ENCODE data around the gene ACAP1. TPM values are rescaled to one million over a fixed set of nuclear protein-coding genes. Genes with fewer than 3 reads are reported as not detected.
A peak's percentile ranks its signal among the peaks of the same experiment; 100 is the strongest.
"Not testable (repeated sequence)": the region's sequence is repeated elsewhere in the genome, so short reads cannot be mapped to it uniquely, and the experiment has no call there.

ACAP1 gene
- total and polyA plus RNA-seq, 9 donors = 4.7 to 12.1 (median 7.3) TPM

GRCh38 chr17:7367918-7368598, 31.7 kb downstream of the ACAP1 start:
- H3K27ac ChIP-seq (ENCODE audit: low read length) = no peak overlapping the region
- WGBS (ENCODE audit: insufficient coverage) = no CpG with 5 or more reads among the region's 13 CpGs
- peaks cover 11% of the 10 kb centered on the region for H3K27me3 ChIP-seq (ENCODE audit: control insufficient read depth, insufficient read depth, low read length)
- no peaks in the 10 kb centered on the region for H3K4me1 ChIP-seq (ENCODE audit: control insufficient read depth, insufficient read depth, low read length)
- no peaks in the 10 kb centered on the region for H3K36me3 ChIP-seq (ENCODE audit: control insufficient read depth, insufficient read depth, low read length)
- DNase-seq = no peak
- no peak overlapping the region for H3K4me3 ChIP-seq (ENCODE audit: low read length)
- H3K9me3 ChIP-seq (replicated peaks; ENCODE audit: control insufficient read depth, low read depth, low read length) = no peaks in the 10 kb centered on the region

GRCh38 chr17:7368599-7368994, 32.3 kb downstream of the ACAP1 start:
- not testable (repeated sequence) for H3K4me3 ChIP-seq (ENCODE audit: low read length); H3K9me3 ChIP-seq (replicated peaks; ENCODE audit: control insufficient read depth, low read depth, low read length); DNase-seq; H3K36me3 ChIP-seq (ENCODE audit: control insufficient read depth, insufficient read depth, low read length); H3K27ac ChIP-seq (ENCODE audit: low read length); H3K4me1 ChIP-seq (ENCODE audit: control insufficient read depth, insufficient read depth, low read length)
- WGBS (ENCODE audit: insufficient coverage) = 94% methylated on average over 4 of the region's 5 CpGs
- peaks cover 11% of the 10 kb centered on the region for H3K27me3 ChIP-seq (ENCODE audit: control insufficient read depth, insufficient read depth, low read length)

- H3K36me3 ChIP-seq (ENCODE audit: control insufficient read depth, insufficient read depth, low read length) = no peaks in the 10 kb centered on the region
- no peak overlapping the region for H3K27ac ChIP-seq (ENCODE audit: low read length)
- no peaks in the 10 kb centered on the region for H3K9me3 ChIP-seq (replicated peaks; ENCODE audit: control insufficient read depth, low read depth, low read length)
- H3K27me3 ChIP-seq (ENCODE audit: control insufficient read depth, insufficient read depth, low read length) = peaks cover 11% of the 10 kb centered on the region
- no peaks in the 10 kb centered on the region for H3K4me1 ChIP-seq (ENCODE audit: control insufficient read depth, insufficient read depth, low read length)
- H3K4me3 ChIP-seq (ENCODE audit: low read length) = no peak overlapping the region
- no peak for DNase-seq
- WGBS (ENCODE audit: insufficient coverage) = 90% methylated on average over 2 of the region's 5 CpGs
Measured at GRCh38 chr17:7369825-7370224, 33.5 kb downstream of the ACAP1 start.

- no peak overlapping the region for H3K4me3 ChIP-seq (ENCODE audit: low read length)
- no peaks in the 10 kb centered on the region for H3K9me3 ChIP-seq (replicated peaks; ENCODE audit: control insufficient read depth, low read depth, low read length)
- peaks cover 11% of the 10 kb centered on the region for H3K27me3 ChIP-seq (ENCODE audit: control insufficient read depth, insufficient read depth, low read length)
- no peaks in the 10 kb centered on the region for H3K36me3 ChIP-seq (ENCODE audit: control insufficient read depth, insufficient read depth, low read length)
- no CpG with 5 or more reads among the region's 4 CpGs for WGBS (ENCODE audit: insufficient coverage)
- no peak for DNase-seq
- H3K27ac ChIP-seq (ENCODE audit: low read length) = no peak overlapping the region
- H3K4me1 ChIP-seq (ENCODE audit: control insufficient read depth, insufficient read depth, low read length) = no peaks in the 10 kb centered on the region
Measured at GRCh38 chr17:7370853-7371252, 34.5 kb downstream of the ACAP1 start.

- WGBS (ENCODE audit: insufficient coverage) = 100% methylated on average over 1 of the region's 2 CpGs
- H3K27me3 ChIP-seq (ENCODE audit: control insufficient read depth, insufficient read depth, low read length) = peaks cover 9% of the 10 kb centered on the region
- H3K36me3 ChIP-seq (ENCODE audit: control insufficient read depth, insufficient read depth, low read length) = no peaks in the 10 kb centered on the region
- no peak overlapping the region for H3K27ac ChIP-seq (ENCODE audit: low read length)
- H3K4me3 ChIP-seq (ENCODE audit: low read length) = no peak overlapping the region
- H3K9me3 ChIP-seq (replicated peaks; ENCODE audit: control insufficient read depth, low read depth, low read length) = no peaks in the 10 kb centered on the region
- H3K4me1 ChIP-seq (ENCODE audit: control insufficient read depth, insufficient read depth, low read length) = no peaks in the 10 kb centered on the region
- no peak for DNase-seq
Measured at GRCh38 chr17:7374353-7374752, 38.0 kb downstream of the ACAP1 start.

- peaks cover 25% of the 10 kb centered on the region for H3K4me1 ChIP-seq (ENCODE audit: control insufficient read depth, insufficient read depth, low read length)
- H3K9me3 ChIP-seq (replicated peaks; ENCODE audit: control insufficient read depth, low read depth, low read length) = no peaks in the 10 kb centered on the region
- H3K27me3 ChIP-seq (ENCODE audit: control insufficient read depth, insufficient read depth, low read length) = peaks cover 49% of the 10 kb centered on the region
- no peak overlapping the region for H3K27ac ChIP-seq (ENCODE audit: low read length)
- no peaks in the 10 kb centered on the region for H3K36me3 ChIP-seq (ENCODE audit: control insufficient read depth, insufficient read depth, low read length)
- no peak for DNase-seq
- H3K4me3 ChIP-seq (ENCODE audit: low read length) = no peak overlapping the region
- WGBS (ENCODE audit: insufficient coverage) = no CpG with 5 or more reads among the region's 3 CpGs
Measured at GRCh38 chr17:7379134-7379533, 42.8 kb downstream of the ACAP1 start.

GRCh38 chr17:7380321-7380720, 44.0 kb downstream of the ACAP1 start:
- H3K4me3 ChIP-seq (ENCODE audit: low read length) = no peak overlapping the region
- peak; percentile 68 for DNase-seq
- H3K27ac ChIP-seq (ENCODE audit: low read length) = no peak overlapping the region

GRCh38 chr17:7380855-7381683, 44.7 kb downstream of the ACAP1 start, which contains the start of gene TNK1:
TSS of gene TNK1 (plus strand) at chr17:7381089. CDS start at chr17:7382927, 1,838 bp downstream.
- no peak for DNase-seq
- H3K9me3 ChIP-seq (replicated peaks; ENCODE audit: control insufficient read depth, low read depth, low read length) = no peaks in the 10 kb centered on the region
- peaks cover 57% of the 10 kb centered on the region for H3K27me3 ChIP-seq (ENCODE audit: control insufficient read depth, insufficient read depth, low read length)
- H3K4me1 ChIP-seq (ENCODE audit: control insufficient read depth, insufficient read depth, low read length) = peaks cover 29% of the 10 kb centered on the region
- H3K27ac ChIP-seq (ENCODE audit: low read length) = no peak within 1 kb of the TSS
- no peak within 1 kb of the TSS for H3K4me3 ChIP-seq (ENCODE audit: low read length)
- H3K36me3 ChIP-seq (ENCODE audit: control insufficient read depth, insufficient read depth, low read length) = no peaks in the 10 kb centered on the region
- under 1% methylated on average over 46 of the region's 52 CpGs for WGBS (ENCODE audit: insufficient coverage)

More at GRCh38 chr17:7380321-7380720, 44.0 kb downstream of the ACAP1 start:
- Histone ChIP-seq H3K4me1 (ENCODE audit: control insufficient read depth, insufficient read depth, low read length) (peaks cover 29% of the 10 kb centered on the region), H3K27me3 (ENCODE audit: control insufficient read depth, insufficient read depth, low read length) (peaks cover 57% of the 10 kb centered on the region), H3K36me3 (ENCODE audit: control insufficient read depth, insufficient read depth, low read length) (no peaks in the 10 kb centered on the region), H3K9me3 (replicated peaks; ENCODE audit: control insufficient read depth, low read depth, low read length) (no peaks in the 10 kb centered on the region)
- WGBS (ENCODE audit: insufficient coverage) = 25% methylated on average over 5 of the region's 7 CpGs

- Histone ChIP-seq H3K27ac (ENCODE audit: low read length) (no peak overlapping the region), H3K9me3 (replicated peaks; ENCODE audit: control insufficient read depth, low read depth, low read length) (no peaks in the 10 kb centered on the region), H3K27me3 (ENCODE audit: control insufficient read depth, insufficient read depth, low read length) (peaks cover 57% of the 10 kb centered on the region), H3K4me1 (ENCODE audit: control insufficient read depth, insufficient read depth, low read length) (peaks cover 29% of the 10 kb centered on the region), H3K4me3 (ENCODE audit: low read length) (no peak overlapping the region), H3K36me3 (ENCODE audit: control insufficient read depth, insufficient read depth, low read length) (peaks cover 10% of the 10 kb centered on the region)
- no peak for DNase-seq
- WGBS (ENCODE audit: insufficient coverage) = 71% methylated on average over 10 of the region's 10 CpGs
Measured at GRCh38 chr17:7382901-7383300, 46.6 kb downstream of the ACAP1 start.

GRCh38 chr17:7383371-7383741, 47.0 kb downstream of the ACAP1 start:
- peaks cover 29% of the 10 kb centered on the region for H3K4me1 ChIP-seq (ENCODE audit: control insufficient read depth, insufficient read depth, low read length)
- no peak overlapping the region for H3K27ac ChIP-seq (ENCODE audit: low read length)
- no peak for DNase-seq
- H3K27me3 ChIP-seq (ENCODE audit: control insufficient read depth, insufficient read depth, low read length) = peaks cover 57% of the 10 kb centered on the region
- no peak overlapping the region for H3K4me3 ChIP-seq (ENCODE audit: low read length)
- whole genome bisulfite sequencing (ENCODE audit: insufficient coverage) = 63% methylated on average over 9 of the region's 11 CpGs
- no peaks in the 10 kb centered on the region for H3K9me3 ChIP-seq (replicated peaks; ENCODE audit: control insufficient read depth, low read depth, low read length)
- peaks cover 14% of the 10 kb centered on the region for H3K36me3 ChIP-seq (ENCODE audit: control insufficient read depth, insufficient read depth, low read length)
